Karpas-422 (cell line): ENCODE measurements around the gene STX18. TPM values are rescaled to one million over a fixed set of nuclear protein-coding genes. Genes with fewer than 3 reads are reported as not detected.

Experiments
- DNase-seq: peaks from one replicate; pipeline ENCODE4 v3.0.0-alpha.2; 2015
- H2AFZ ChIP-seq: fragments of 200-600 bp; sonication (generic); 2 replicates; pipeline ENCODE4 v1.6.1; 2014; ENCODE audit warnings: antibody characterized with exemption, low read length, mixed read lengths
- H3K27ac ChIP-seq: fragments of 200-600 bp; sonication (generic); 2 replicates; pipeline ENCODE4 v1.5.1; 2014; ENCODE audit warnings: mild to moderate bottlenecking, low read length, moderate library complexity
- H3K27me3 ChIP-seq: fragments of 200-600 bp; sonication (generic); 2 replicates; pipeline ENCODE4 v1.6.1; 2014; ENCODE audit warnings: low read length, mixed read lengths
- H3K36me3 ChIP-seq: fragments of 200-600 bp; sonication (generic); 2 replicates; pipeline ENCODE4 v1.6.1; 2014; ENCODE audit warnings: low read length, mixed read lengths; ENCODE audit not compliant: insufficient read depth
- H3K4me1 ChIP-seq: fragments of 200-600 bp; sonication (generic); 2 replicates; pipeline ENCODE4 v1.6.1; 2014; ENCODE audit warnings: mild to moderate bottlenecking, low read length, mixed read lengths
- H3K4me2 ChIP-seq: fragments of 200-600 bp; sonication (generic); 2 replicates; pipeline ENCODE4 v1.6.1; 2014; ENCODE audit warnings: low read length, low read depth, mild to moderate bottlenecking; ENCODE audit not compliant: poor library complexity, severe bottlenecking
- H3K4me3 ChIP-seq: fragments of 200-600 bp; sonication (generic); 2 replicates; pipeline ENCODE4 v1.5.1; 2014; ENCODE audit warnings: mild to moderate bottlenecking, antibody characterized with exemption, low read length, mixed read lengths
- H3K79me2 ChIP-seq: fragments of 200-600 bp; sonication (generic); 2 replicates; pipeline ENCODE4 v1.6.1; 2014; ENCODE audit warnings: mild to moderate bottlenecking, low read length, mixed read lengths
- H3K9ac ChIP-seq: fragments of 200-600 bp; sonication (generic); 2 replicates; pipeline ENCODE4 v1.6.0; 2014; ENCODE audit warnings: low read length
- H3K9me2 ChIP-seq: fragments of 200-600 bp; sonication (generic), shearing (Covaris generic); replicated peaks from 2 replicates; pipeline ENCODE4 v1.6.0; 2014; ENCODE audit warnings: mild to moderate bottlenecking, low read length, moderate library complexity; ENCODE audit not compliant: insufficient read depth
- H3K9me3 ChIP-seq: fragments of 300-700, 200-600 bp; sonication (generic); 2 replicates; pipeline ENCODE4 v1.6.1; 2014; ENCODE audit warnings: low read length, mixed read lengths
- H4K20me1 ChIP-seq: fragments of 200-600 bp; sonication (generic); 2 replicates; pipeline ENCODE4 v1.6.1; 2014; ENCODE audit warnings: mild to moderate bottlenecking, antibody characterized with exemption, low read length, low read depth; ENCODE audit not compliant: insufficient read depth
- total RNA-seq: library from RNA; depleted of rRNA; stranded (reverse); fragments of >200 nt; shearing (Covaris generic); gene quantifications from 2 replicates; pipeline ENCODE4 v1.2.3, GENCODE V29; 2014; ENCODE audit warnings: low replicate concordance

The STX18 gene
- total RNA-seq, 1 experiment from 2014 or later, result 17.9 TPM

- peaks cover 18% of the 10 kb centered on the region; the same call in 1 of the 2 replicates for H4K20me1 ChIP-seq
- no peak overlapping the region for H3K9ac ChIP-seq
- no peaks in the 10 kb centered on the region for H3K27me3 ChIP-seq
- DNase-seq, result no peak
- H3K4me3 ChIP-seq, result no peak overlapping the region
- H3K4me1 ChIP-seq, result peaks cover 31% of the 10 kb centered on the region
- H3K9me2 ChIP-seq, result no peaks in the 10 kb centered on the region
- no peaks in the 10 kb centered on the region for H3K79me2 ChIP-seq
- no peak overlapping the region for H3K27ac ChIP-seq
- H2AFZ ChIP-seq, result no peak overlapping the region
- no peak overlapping the region for H3K4me2 ChIP-seq
- no peaks in the 10 kb centered on the region for H3K9me3 ChIP-seq
- H3K36me3 ChIP-seq, result peaks cover 16% of the 10 kb centered on the region; the same call in 1 of the 2 replicates
Measured at GRCh38 chr4:4462970-4463369, 78.9 kb downstream of the STX18 start.

GRCh38 chr4:4461850-4462249 is 80.0 kb downstream of the STX18 start:
- H4K20me1 ChIP-seq, result peaks cover 24% of the 10 kb centered on the region; the same call in 1 of the 2 replicates
- H3K79me2 ChIP-seq, result no peaks in the 10 kb centered on the region
- H3K27ac ChIP-seq, result no peak overlapping the region
- no peak overlapping the region for H3K4me3 ChIP-seq
- no peaks in the 10 kb centered on the region for H3K27me3 ChIP-seq
- H3K36me3 ChIP-seq, result peaks cover 16% of the 10 kb centered on the region
- H2AFZ ChIP-seq, result no peak overlapping the region
- no peaks in the 10 kb centered on the region for H3K9me2 ChIP-seq
- H3K4me2 ChIP-seq, result no peak overlapping the region
- H3K9me3 ChIP-seq, result no peaks in the 10 kb centered on the region
- DNase-seq, result no peak
- H3K9ac ChIP-seq, result no peak overlapping the region
- H3K4me1 ChIP-seq, result peaks cover 42% of the 10 kb centered on the region

- no peak for DNase-seq
- Histone ChIP-seq H2AFZ (no peak overlapping the region), H3K4me3 (no peak overlapping the region), H3K36me3 (peaks cover 12% of the 10 kb centered on the region), H4K20me1 (peaks cover 24% of the 10 kb centered on the region; the same call in 1 of the 2 replicates), H3K9ac (no peak overlapping the region), H3K9me3 (no peaks in the 10 kb centered on the region), H3K79me2 (no peaks in the 10 kb centered on the region), H3K4me2 (no peak overlapping the region), H3K4me1 (peaks cover 48% of the 10 kb centered on the region), H3K27me3 (no peaks in the 10 kb centered on the region), H3K27ac (no peak overlapping the region), H3K9me2 (no peaks in the 10 kb centered on the region)
Measured at GRCh38 chr4:4461178-4461577, 80.7 kb downstream of the STX18 start.

DNA sequence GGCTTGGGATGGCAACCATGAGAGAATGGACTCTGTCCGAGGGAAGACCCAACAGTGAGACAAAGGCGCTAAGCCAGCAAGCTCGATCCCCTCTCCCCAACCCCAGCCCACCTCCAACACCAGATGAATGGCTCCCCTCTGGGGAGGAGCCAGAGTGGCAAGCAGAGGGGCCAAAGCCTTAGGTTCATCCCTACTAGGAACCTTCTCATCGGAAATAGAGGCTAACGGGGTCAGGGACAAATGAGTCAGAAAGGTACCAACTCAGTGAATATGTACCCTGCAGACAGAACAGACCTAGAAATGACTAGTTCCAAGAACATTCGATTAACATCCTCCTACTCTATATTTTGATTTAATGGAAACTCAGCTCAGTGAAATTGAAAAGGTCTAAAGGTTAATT is 81.1 kb downstream of the STX18 start:
- Histone ChIP-seq H3K4me1 (peaks cover 53% of the 10 kb centered on the region), H4K20me1 (peaks cover 24% of the 10 kb centered on the region; the same call in 1 of the 2 replicates), H3K36me3 (peaks cover 8% of the 10 kb centered on the region), H3K4me3 (no peak overlapping the region), H3K79me2 (no peaks in the 10 kb centered on the region), H3K27ac (no peak overlapping the region), H3K4me2 (no peak overlapping the region), H3K27me3 (no peaks in the 10 kb centered on the region), H2AFZ (no peak overlapping the region), H3K9ac (no peak overlapping the region), H3K9me2 (no peaks in the 10 kb centered on the region), H3K9me3 (no peaks in the 10 kb centered on the region)
- no peak for DNase-seq

GRCh38 chr4:4459181-4459580 is 82.7 kb downstream of the STX18 start:
- Histone ChIP-seq H3K4me1 (peaks cover 65% of the 10 kb centered on the region), H3K9me3 (no peaks in the 10 kb centered on the region), H2AFZ (no peak overlapping the region), H3K9me2 (no peaks in the 10 kb centered on the region), H3K4me3 (no peak overlapping the region), H3K36me3 (no peaks in the 10 kb centered on the region; the same call in 1 of the 2 replicates), H3K4me2 (no peak overlapping the region), H3K79me2 (no peaks in the 10 kb centered on the region), H3K27me3 (no peaks in the 10 kb centered on the region), H4K20me1 (peaks cover 18% of the 10 kb centered on the region; the same call in 1 of the 2 replicates), H3K27ac (no peak overlapping the region), H3K9ac (no peak overlapping the region)
- DNase-seq, result no peak

- H3K9me2 ChIP-seq, result no peaks in the 10 kb centered on the region
- H3K27me3 ChIP-seq, result no peaks in the 10 kb centered on the region
- no peak for DNase-seq
- H3K9ac ChIP-seq, result peak overlapping the region; percentile 3; the same call in 1 of the 2 replicates
- H2AFZ ChIP-seq, result no peak overlapping the region
- peaks cover 58% of the 10 kb centered on the region for H3K4me1 ChIP-seq
- peak overlapping the region; percentile 87 for H3K27ac ChIP-seq
- H3K4me3 ChIP-seq, result peak overlapping the region; percentile 38
- peaks cover 11% of the 10 kb centered on the region; the same call in 1 of the 2 replicates for H4K20me1 ChIP-seq
- peaks cover 2% of the 10 kb centered on the region; the same call in 1 of the 2 replicates for H3K36me3 ChIP-seq
- H3K79me2 ChIP-seq, result no peaks in the 10 kb centered on the region
- peak overlapping the region; percentile 70 for H3K4me2 ChIP-seq
- H3K9me3 ChIP-seq, result no peaks in the 10 kb centered on the region
Measured at GRCh38 chr4:4457803-4458553, 83.9 kb downstream of the STX18 start.

- Histone ChIP-seq H3K36me3 (peaks cover 9% of the 10 kb centered on the region; the same call in 1 of the 2 replicates), H3K79me2 (no peaks in the 10 kb centered on the region), H2AFZ (no peak overlapping the region), H3K9me3 (no peaks in the 10 kb centered on the region), H3K4me1 (peaks cover 58% of the 10 kb centered on the region), H3K4me2 (peak overlapping the region; percentile 70), H3K27me3 (no peaks in the 10 kb centered on the region), H3K9ac (peak overlapping the region; percentile 3), H3K27ac (peak overlapping the region; percentile 87), H4K20me1 (peaks cover 8% of the 10 kb centered on the region; the same call in 1 of the 2 replicates), H3K4me3 (peak overlapping the region; percentile 38), H3K9me2 (no peaks in the 10 kb centered on the region)
- DNase-seq, result peak; percentile 71
Measured at GRCh38 chr4:4456816-4457578, 84.9 kb downstream of the STX18 start.

- H3K79me2 ChIP-seq, result no peaks in the 10 kb centered on the region
Measured at GRCh38 chr4:4456351-4456750, 85.5 kb downstream of the STX18 start.

More at GRCh38 chr4:4456351-4456750, 85.5 kb downstream of the STX18 start:
- H3K4me2 ChIP-seq, result peak overlapping the region; percentile 70
- peaks cover 9% of the 10 kb centered on the region; the same call in 1 of the 2 replicates for H3K36me3 ChIP-seq
- H3K9ac ChIP-seq, result 0 out of 2 replicates have a peak overlapping the region, but pooled peaks have one; percentile 0
- no peaks in the 10 kb centered on the region for H3K9me2 ChIP-seq
- DNase-seq, result no peak
- peaks cover 64% of the 10 kb centered on the region for H3K4me1 ChIP-seq
- no peaks in the 10 kb centered on the region for H3K27me3 ChIP-seq
- no peaks in the 10 kb centered on the region for H3K9me3 ChIP-seq
- H3K27ac ChIP-seq, result peak overlapping the region; percentile 87
- H2AFZ ChIP-seq, result no peak overlapping the region
- peak overlapping the region; percentile 38; the same call in 1 of the 2 replicates for H3K4me3 ChIP-seq
- H4K20me1 ChIP-seq, result peaks cover 10% of the 10 kb centered on the region; the same call in 1 of the 2 replicates
